ENCODE results near the gene USP36.
A peak's percentile ranks its signal among the peaks of the same experiment; 100 is the strongest.
"Not testable (repeated sequence)": the region's sequence is repeated elsewhere in the genome, so short reads cannot be mapped to it uniquely, and the experiment has no call there.

The USP36 gene

GRCh38 chr17:78870621-78871020 lies 30.0 kb upstream of the USP36 start:
- DNase-seq (ENCODE audit: low read depth): no peak

DNA sequence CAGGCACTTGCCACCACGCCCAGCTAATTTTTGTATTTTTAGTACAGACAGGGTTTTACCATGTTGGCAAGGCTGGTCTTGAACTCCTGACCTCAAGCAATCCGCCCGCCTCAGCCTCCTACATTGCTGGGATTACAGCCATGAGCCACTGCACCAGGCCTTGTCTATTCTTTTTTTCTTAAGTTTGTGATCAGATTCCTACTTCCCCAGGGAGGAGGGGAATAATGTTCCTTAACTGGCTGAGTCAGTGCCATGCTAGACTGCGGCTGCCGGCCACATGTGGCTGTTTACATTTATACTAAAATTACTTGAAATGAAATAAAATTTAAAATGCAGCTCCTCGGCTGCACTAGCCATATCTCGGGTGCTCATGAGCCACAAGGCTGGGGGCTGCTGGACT lies 27.8 kb upstream of the USP36 start:
- DNase-seq (ENCODE audit: low read depth): peak; percentile 68

DNA sequence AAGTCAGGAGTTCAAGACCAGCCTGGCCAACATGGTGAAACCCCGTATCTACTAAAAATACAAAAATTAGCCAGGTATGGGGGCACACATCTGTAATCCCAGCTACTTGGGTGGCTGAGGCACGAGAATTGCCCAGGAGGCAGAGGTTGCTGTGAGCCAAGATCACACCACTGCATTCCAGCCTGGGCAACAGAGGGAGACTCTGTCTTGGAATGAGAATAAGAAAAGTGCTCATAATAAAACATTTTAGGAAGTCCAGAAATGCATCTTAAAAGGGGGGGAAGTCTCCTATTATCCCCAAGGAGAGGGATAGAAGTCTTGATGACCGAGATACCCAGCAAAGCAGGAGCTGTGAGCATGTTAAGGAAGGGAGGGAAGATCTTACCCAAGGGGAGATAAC lies 26.4 kb upstream of the USP36 start:
- not testable (repeated sequence) for DNase-seq (ENCODE audit: low read depth)

DNA sequence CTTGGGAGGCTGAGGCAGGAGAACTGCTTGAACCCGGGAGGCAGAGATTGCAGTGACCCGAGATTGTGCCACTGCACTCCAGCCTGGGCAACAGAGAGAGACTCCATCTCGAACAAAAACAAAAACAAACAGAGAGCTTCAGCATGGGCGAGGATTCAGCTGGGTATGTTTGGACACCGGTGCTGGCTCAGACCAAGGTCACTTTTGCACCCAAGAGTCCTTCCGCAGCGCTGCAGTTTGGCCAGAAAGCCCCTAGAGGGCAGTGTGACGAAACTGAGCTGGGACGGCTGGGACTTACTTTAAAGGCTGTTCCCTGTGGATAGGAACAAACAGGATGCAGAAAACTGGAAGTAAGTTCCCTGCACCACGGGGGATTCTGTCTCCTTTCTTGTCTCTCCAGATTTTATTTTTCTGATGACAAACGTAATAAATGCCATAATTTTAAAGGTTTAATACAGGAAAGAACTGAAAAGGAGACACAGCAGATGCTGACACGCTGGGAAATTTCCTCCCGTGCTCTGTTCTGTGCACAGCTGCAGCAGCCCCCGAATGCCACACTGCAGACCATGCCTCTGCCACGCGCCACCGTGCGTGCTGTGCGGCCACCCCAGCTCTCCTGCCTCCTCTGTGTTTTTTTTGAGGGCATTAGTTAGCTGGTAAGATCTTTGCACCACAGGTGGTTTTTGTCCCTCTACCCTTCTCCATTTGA lies 25.2 kb upstream of the USP36 start:
- no peak for DNase-seq (ENCODE audit: low read depth)

DNA sequence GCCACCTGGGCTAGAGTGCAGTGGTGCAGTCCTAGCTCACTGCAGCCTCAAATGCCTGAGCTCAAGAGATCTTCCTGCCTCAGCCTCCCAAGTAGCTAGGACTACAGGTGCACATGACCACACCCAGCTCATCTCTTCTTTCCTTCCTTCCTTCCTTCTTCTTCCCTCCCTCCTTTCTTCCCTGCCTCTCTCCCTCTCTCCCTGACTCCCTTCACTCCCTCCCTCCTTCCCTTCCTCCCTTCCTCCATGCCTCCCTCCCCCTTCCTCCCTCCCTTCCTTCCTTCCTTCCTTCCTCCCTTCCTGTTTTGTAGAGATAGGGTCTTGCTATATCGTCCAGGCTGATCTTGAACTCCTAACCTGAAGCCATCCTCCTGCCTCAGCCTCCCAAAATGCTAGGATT lies 23.5 kb upstream of the USP36 start:
- DNase-seq (ENCODE audit: low read depth): no peak

DNA sequence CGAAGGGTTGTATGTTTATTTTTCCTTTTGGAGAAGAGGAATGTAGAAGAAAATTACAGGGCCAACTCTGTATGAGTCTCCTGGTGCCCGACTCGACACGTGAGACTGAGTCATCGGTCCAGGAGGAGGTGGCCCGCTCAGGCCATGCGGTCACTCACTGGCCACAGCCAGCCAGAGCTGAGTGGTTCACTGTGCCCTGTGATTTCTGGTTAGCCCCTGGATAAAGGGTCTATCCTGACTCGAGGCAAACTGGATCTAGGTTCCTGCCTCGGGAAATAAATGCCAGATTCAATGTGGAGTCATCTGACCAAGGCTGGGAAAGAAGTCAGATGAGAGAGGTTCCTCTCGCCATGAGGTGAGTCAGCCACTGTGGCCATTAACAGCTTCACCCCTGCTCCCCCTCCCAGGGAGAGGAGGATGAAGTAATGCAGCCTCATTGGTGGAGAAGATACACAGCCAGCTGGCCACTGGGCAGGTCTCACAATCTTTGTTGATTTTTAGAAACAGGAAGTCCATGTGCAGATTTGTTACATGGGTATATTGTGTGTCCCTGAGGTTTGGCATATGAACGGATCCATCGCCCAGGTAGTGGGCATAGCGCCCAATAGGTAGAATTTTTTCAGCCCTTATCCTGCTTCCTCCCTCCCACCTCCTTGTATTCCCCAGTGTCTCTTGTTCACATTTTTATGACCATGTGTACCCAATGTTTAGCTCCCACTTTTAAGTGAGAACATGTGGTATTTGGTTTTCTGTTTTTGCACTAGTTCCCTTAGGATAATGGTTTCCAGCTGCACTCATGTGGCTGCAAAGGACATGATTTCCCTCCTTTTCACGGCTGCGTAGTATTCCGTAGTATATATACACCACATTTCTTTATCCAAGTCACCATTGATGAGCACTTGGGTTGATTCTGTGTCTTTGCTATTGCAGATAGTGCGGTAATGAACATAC lies 21.7 kb upstream of the USP36 start:
- peak; percentile 89 for DNase-seq (ENCODE audit: low read depth)

DNA sequence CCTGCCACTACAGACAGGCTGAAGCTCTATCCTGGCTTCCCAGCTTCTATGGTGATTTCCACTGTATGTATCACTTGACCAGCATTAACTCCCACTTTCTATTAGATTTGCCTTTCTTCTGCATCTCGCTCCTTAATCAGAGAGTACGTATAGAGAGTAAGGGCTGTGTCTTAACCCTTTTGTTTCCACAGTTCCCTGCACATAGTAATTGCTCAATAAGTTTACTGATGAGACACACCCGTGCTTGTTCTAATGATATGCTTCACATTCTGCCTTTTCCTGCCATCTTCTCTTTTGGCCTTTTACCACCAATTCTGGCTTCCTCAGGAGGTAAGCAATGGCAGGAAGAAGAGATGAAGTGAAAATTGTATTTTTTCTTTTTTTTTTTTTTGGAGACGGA lies 20.6 kb upstream of the USP36 start:
- DNase-seq (ENCODE audit: low read depth): no peak

DNA sequence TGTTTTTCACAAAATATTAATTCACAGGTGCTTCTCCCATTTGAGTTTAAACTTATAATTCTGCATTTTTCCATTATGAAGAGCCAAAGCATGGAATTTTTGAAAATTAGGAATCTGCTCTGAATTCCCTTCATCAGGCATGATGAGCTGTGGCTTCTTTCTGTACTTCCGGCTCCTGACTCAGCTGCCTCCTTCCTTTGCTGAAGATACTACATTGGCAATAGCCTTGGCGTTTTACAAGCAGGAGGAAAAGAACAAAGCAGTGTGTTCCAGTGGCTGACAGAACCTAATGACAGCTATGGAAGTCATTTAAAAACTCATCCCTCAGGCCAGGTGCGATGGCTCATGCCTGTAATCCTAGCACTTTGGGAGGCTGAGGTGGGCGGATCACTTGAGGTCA lies 18.4 kb upstream of the USP36 start:
- no peak for DNase-seq (ENCODE audit: low read depth)

- no peak for DNase-seq (ENCODE audit: low read depth)
Measured at GRCh38 chr17:78857266-78857665, 16.7 kb upstream of the USP36 start.

- DNase-seq (ENCODE audit: low read depth): no peak
Measured at GRCh38 chr17:78855561-78856165, 15.0 kb upstream of the USP36 start.

DNA sequence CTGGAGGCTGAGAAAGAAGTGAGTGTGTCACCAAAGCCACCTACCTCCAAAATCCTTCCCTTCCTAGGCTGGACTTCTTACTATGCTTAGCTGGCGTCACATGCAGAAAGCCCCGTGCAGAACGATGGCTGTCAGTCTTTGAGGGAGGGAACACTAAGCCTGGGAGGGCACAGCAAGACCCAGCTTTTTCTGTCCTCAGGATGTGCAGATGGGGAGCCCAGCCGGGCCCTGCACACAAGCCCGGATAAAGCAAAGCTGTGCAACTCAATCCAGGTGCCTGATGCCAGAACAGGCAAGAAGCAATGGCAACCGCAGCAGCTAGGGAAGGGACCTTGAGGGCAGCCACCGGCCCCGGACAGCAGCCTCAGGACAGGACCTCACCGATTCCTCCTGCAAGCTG lies 13.9 kb upstream of the USP36 start:
- no peak for DNase-seq (ENCODE audit: low read depth)

GRCh38 chr17:78853926-78854394 lies 13.3 kb upstream of the USP36 start:
- no peak for DNase-seq (ENCODE audit: low read depth)

GRCh38 chr17:78852709-78853121 lies 12.1 kb upstream of the USP36 start:
- DNase-seq (ENCODE audit: low read depth): no peak

DNA sequence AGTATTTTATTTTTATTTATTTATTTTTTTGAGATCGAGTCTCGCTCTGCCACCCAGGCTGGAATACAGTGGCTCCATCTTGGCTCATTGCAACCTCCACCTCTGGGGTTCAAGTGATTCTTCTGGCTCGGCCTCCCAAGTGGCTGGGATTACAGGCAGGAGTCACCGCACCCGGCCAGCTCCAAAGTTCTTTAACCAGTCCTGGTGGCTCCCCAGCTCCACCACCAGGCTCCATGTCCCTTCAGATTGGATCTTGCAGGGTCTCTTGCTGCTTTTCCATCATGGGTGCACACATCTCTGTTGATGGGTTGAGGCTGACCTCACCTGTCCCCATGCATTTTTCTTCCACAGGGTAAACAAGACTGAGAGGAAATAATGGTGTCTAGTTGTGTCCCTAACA lies 8.4 kb upstream of the USP36 start:
- no peak for DNase-seq (ENCODE audit: low read depth)

DNA sequence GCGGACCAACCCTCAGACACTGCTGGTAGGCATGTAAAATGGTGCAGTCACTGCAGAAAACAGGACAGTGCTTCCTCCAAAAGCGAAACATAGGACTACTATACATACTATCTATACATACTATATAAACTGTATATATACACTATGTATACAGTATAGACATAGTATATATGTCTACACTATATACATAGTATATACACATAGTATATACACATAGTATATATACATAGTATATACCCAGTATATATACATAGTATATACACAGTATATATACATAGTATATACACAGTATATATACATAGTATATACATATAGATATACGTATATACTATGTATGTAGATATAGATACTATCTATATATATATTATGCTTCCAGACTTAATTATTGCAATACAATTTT lies 6.4 kb upstream of the USP36 start:
- no peak for DNase-seq (ENCODE audit: low read depth)

- DNase-seq (ENCODE audit: low read depth): no peak
Measured at GRCh38 chr17:78844301-78845005, 3.8 kb upstream of the USP36 start.

DNA sequence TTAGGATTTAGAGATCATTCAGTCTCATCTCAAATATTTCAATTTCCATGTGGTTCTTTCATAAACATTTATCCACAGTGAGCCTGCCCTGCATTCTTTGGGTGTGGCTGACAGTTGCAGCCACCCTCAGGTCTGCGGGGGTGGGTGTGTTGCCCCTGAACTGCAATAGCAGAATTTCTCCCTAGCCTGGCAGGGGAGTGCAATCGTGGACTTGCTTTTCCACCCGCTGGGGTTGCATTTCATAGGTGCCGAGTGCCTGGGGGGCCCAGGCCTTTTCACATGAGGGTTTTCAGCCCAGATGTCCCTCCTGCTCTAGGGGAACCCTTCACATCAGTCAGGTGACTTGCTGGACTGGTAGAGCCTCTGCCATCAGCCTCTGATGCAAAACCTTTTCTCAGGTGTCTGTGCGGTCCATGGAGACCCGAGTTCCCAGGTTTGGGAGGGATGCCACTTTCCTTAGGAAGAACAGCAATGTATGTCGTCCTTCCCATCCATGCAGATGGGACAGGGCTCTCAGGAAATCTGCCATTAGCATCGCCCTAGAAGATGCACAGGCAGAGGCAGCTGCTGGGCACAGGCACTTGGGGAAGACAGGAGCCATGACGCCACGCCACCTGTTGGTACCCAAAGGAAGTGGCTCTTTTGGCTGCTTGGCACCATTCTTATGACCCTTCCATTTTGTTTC lies 2.4 kb upstream of the USP36 start:
- DNase-seq (ENCODE audit: low read depth): no peak

DNA sequence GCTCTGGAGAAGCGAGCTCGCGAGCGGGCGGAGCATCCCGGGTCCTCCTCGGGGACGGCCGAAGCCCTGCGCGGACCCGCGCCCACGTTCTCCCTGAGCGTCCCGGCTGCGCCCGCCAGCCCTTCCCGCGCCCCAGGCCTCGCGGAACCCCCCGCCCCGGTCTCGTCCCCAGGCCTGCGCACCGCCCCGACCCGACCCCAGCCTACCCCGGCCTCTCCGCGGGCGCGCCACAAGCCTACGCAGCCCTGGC lies 159 bp downstream of the USP36 start:
- DNase-seq (ENCODE audit: low read depth): no peak

DNA sequence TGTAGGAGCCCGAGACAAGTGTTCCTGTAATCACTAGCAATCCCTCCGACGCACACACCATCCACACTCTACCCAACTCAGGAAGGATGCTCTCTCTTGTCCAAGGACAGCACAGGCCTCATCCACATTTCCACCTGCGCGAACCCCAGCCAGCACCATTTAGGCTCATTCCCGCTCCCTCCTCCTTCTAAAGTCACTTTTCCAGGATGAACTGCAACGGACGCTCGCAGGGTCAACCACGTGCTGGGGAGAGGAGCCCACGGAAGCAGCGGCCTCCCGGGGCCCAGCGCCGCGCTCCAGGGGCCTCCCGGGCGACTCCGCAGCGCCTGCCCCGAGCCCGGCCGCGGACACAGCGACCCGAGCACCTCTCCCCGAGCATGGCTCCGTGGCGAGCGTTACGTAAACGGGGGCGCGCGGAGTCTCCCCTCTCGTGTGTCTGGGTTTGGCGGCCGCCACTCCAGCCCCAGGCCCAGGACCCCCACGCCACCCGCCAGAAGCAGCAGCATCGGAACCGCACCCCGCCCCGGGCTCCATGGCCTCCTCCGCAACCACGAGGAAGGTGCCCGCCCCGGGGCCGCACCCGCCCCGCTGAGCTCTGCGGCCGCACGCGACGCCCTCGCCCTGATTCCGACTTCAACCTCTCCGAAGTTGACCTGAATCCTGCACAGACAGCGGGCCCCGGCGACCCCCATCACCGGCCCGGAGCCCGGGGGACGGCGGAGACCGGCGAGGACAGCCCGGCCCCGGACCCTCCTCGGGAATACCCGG lies 668 bp downstream of the USP36 start:
- DNase-seq (ENCODE audit: low read depth): no peak

GRCh38 chr17:78839235-78839761 lies 1.3 kb downstream of the USP36 start:
- no peak for DNase-seq (ENCODE audit: low read depth)

GRCh38 chr17:78838574-78839005 lies 2.0 kb downstream of the USP36 start:
- DNase-seq (ENCODE audit: low read depth): no peak
